HG02642 (cell line): ENCODE data around the gene ZNF573.

ENCODE experiments used
- ATAC-seq: cut with Tn5 transposase; IDR thresholded peaks from one replicate; pipeline ENCODE4 v1.9.1; 2021; ENCODE audit warnings: mild to moderate bottlenecking; ENCODE audit not compliant: unreplicated experiment, poor library complexity

ZNF573 gene

GRCh38 chr19:37698216-37698615, 81.2 kb downstream of the ZNF573 start:
- ATAC-seq = no peak

GRCh38 chr19:37695144-37695899, 84.1 kb downstream of the ZNF573 start:
- no peak for ATAC-seq

GRCh38 chr19:37692956-37693620, 86.3 kb downstream of the ZNF573 start:
- no peak for ATAC-seq

- ATAC-seq = no peak
Observed at GRCh38 chr19:37691881-37692504, 87.4 kb downstream of the ZNF573 start.
